HepG2 (cell line): ENCODE measurements around the gene CEP104. TPM values are rescaled to one million over a fixed set of nuclear protein-coding genes. Genes with fewer than 3 reads are reported as not detected.

Experiments used
- AKAP8 ChIP-seq: sonication (generic); formaldehyde crosslinking; IDR thresholded peaks from 2 replicates; pipeline ENCODE4 v1.5.1; 2020; ENCODE audit warnings: mild to moderate bottlenecking, missing genetic modification reagents
- ATM ChIP-seq: fragments of 450-650 bp; IDR thresholded peaks from 2 replicates; pipeline ENCODE4 v1.7.1; 2017; ENCODE audit warnings: mild to moderate bottlenecking, borderline replicate concordance
- CREB3 ChIP-seq: sonication (generic); formaldehyde crosslinking; IDR thresholded peaks from 2 replicates; pipeline ENCODE4 v1.5.0; 2020; ENCODE audit warnings: missing genetic modification reagents
- DMAP1 ChIP-seq: IDR thresholded peaks from 2 replicates; pipeline ENCODE4 v1.6.1; 2016
- DMTF1 ChIP-seq: sonication (generic); formaldehyde crosslinking; IDR thresholded peaks from 2 replicates; pipeline ENCODE4 v1.4.0; 2020; ENCODE audit warnings: mild to moderate bottlenecking, missing genetic modification reagents
- KDM1A ChIP-seq: IDR thresholded peaks from 2 replicates; pipeline ENCODE4 v1.6.1; 2016; ENCODE audit warnings: missing compliant biosample characterization
- KLF6 ChIP-seq: IDR thresholded peaks from 2 replicates; pipeline ENCODE4 v1.8.0; 2016; ENCODE audit warnings: missing biosample characterization, missing genetic modification reagents
- MYNN ChIP-seq: sonication (generic); formaldehyde crosslinking; IDR thresholded peaks from 2 replicates; pipeline ENCODE4 v1.4.0; 2020; ENCODE audit warnings: mild to moderate bottlenecking, low read depth, missing genetic modification reagents
- SALL1 ChIP-seq: sonication (generic); formaldehyde crosslinking; IDR thresholded peaks from 2 replicates; pipeline ENCODE4 v1.8.0; 2022; ENCODE audit warnings: mild to moderate bottlenecking, missing genetic modification reagents
- STAG1 ChIP-seq: sonication (generic); formaldehyde crosslinking; IDR thresholded peaks from 2 replicates; pipeline ENCODE4 v1.4.0; 2020; ENCODE audit warnings: missing genetic modification reagents
- ZNF225 ChIP-seq: sonication (generic); formaldehyde crosslinking; IDR thresholded peaks from 2 replicates; pipeline ENCODE4 v1.4.0; 2020; ENCODE audit warnings: mild to moderate bottlenecking, missing genetic modification reagents
- ZNF234 ChIP-seq: sonication (generic); formaldehyde crosslinking; conservative IDR thresholded peaks from 2 replicates; pipeline ENCODE4 v1.5.1; 2020; ENCODE audit warnings: mild to moderate bottlenecking, missing genetic modification reagents
- ZNF264 ChIP-seq: sonication (generic); formaldehyde crosslinking; IDR thresholded peaks from 2 replicates; pipeline ENCODE4 v1.4.0; 2020; ENCODE audit warnings: missing genetic modification reagents
- ZNF33B ChIP-seq: sonication (generic); formaldehyde crosslinking; IDR thresholded peaks from 2 replicates; pipeline ENCODE4 v1.5.1; 2020; ENCODE audit warnings: mild to moderate bottlenecking, missing genetic modification reagents
- ZNF431 ChIP-seq: sonication (generic); formaldehyde crosslinking; IDR thresholded peaks from 2 replicates; pipeline ENCODE4 v1.9.0; 2022; ENCODE audit warnings: missing genetic modification reagents, low read depth, mild to moderate bottlenecking, borderline replicate concordance
- ZNF616 ChIP-seq: sonication (generic); formaldehyde crosslinking; IDR thresholded peaks from 2 replicates; pipeline ENCODE4 v1.5.0; 2020; ENCODE audit warnings: low read depth, mild to moderate bottlenecking, missing genetic modification reagents
- ZNF646 ChIP-seq: sonication (generic); formaldehyde crosslinking; IDR thresholded peaks from 2 replicates; pipeline ENCODE4 v1.9.0; 2021; ENCODE audit warnings: mild to moderate bottlenecking, missing genetic modification reagents
- ZNF772 ChIP-seq: sonication (generic); formaldehyde crosslinking; IDR thresholded peaks from 2 replicates; pipeline ENCODE4 v1.5.0; 2020; ENCODE audit warnings: mild to moderate bottlenecking, missing genetic modification reagents
- polyA plus RNA-seq, 8 experiments: library from polyadenylated mRNA; depleted of rRNA in 3 of 8; stranded (reverse) in 7 of 8; unstranded in 1 of 8; fragments of >200 nt; fragmentation: Illumina TruSeq in 4 of 8; extraction: Trizol in 4 of 8; gene quantifications; 2 replicates each; pipeline versions ENCODE4 v1.2.1 to v1.2.3, GENCODE V29; 2011 to 2016; ENCODE audit warnings: low read depth in 4 of 8, missing spikeins in 1 of 8, mixed read lengths in 1 of 8; ENCODE audit not compliant: insufficient read depth in 1 of 8
- total RNA-seq, 5 experiments: library from RNA; depleted of rRNA; stranded (reverse); fragments of >200 nt; fragmentation: Illumina TruSeq; extraction: Trizol; gene quantifications; 2 replicates each; pipeline ENCODE4 v1.2.3, GENCODE V29; 2016; ENCODE audit warnings: low read depth in 1 of 5
- TF ChIP-seq, protein P1 (sequence below): sonication (generic); formaldehyde crosslinking; IDR thresholded peaks from 2 replicates; pipeline ENCODE4 v1.4.0; 2020; ENCODE audit warnings: missing genetic modification reagents

Gene CEP104
- total and polyA plus RNA-seq, 2 of the 13 experiments (the other 11 are each of a cell fraction or from before 2014, with no cell fraction given): 20.4 to 30.1 TPM

- no peak; the same call in 1 of the 2 replicates for TF ChIP-seq ZNF33B (CRISPR knock-in tag)
- TF ChIP-seq SALL1: no peak
- TF ChIP-seq DMTF1 (CRISPR knock-in tag): no peak
- no peak for TF ChIP-seq KLF6 (CRISPR knock-in tag)
- TF ChIP-seq ZNF431 (CRISPR knock-in tag): no peak
- TF ChIP-seq MYNN (CRISPR knock-in tag): no peak
- TF ChIP-seq KDM1A (CRISPR knock-in tag): no peak
- no peak; the same call in 1 of the 2 replicates for TF ChIP-seq ZNF772
- TF ChIP-seq DMAP1 (CRISPR knock-in tag): no peak
- TF ChIP-seq, protein P1, sequence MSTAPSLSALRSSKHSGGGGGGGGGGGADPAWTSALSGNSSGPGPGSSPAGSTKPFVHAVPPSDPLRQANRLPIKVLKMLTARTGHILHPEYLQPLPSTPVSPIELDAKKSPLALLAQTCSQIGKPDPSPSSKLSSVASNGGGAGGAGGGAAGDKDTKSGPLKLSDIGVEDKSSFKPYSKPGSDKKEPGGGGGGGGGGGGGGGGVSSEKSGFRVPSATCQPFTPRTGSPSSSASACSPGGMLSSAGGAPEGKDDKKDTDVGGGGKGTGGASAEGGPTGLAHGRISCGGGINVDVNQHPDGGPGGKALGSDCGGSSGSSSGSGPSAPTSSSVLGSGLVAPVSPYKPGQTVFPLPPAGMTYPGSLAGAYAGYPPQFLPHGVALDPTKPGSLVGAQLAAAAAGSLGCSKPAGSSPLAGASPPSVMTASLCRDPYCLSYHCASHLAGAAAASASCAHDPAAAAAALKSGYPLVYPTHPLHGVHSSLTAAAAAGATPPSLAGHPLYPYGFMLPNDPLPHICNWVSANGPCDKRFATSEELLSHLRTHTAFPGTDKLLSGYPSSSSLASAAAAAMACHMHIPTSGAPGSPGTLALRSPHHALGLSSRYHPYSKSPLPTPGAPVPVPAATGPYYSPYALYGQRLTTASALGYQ (CRISPR knock-in tag): no peak
- TF ChIP-seq STAG1 (CRISPR knock-in tag): no peak; the same call in 1 of the 2 replicates
- TF ChIP-seq AKAP8 (CRISPR knock-in tag): no peak
- TF ChIP-seq ATM: no peak
- no peak for TF ChIP-seq ZNF264 (CRISPR knock-in tag)
- no peak for TF ChIP-seq ZNF616 (CRISPR knock-in tag)
- no peak for TF ChIP-seq ZNF646
- 0 out of 2 replicates have a peak, but pooled peaks have one; percentile 48 for TF ChIP-seq ZNF234
- TF ChIP-seq ZNF225 (CRISPR knock-in tag): no peak
- no peak for TF ChIP-seq CREB3 (CRISPR knock-in tag)
Measured at GRCh38 chr1:3772715-3773571, 84.1 kb downstream of the CEP104 start, which contains the start of gene SMIM1 (continued).
